Suprapubic skin (tissue), 4 donors: ENCODE measurements around the gene PPP1R11. TPM values are rescaled to one million over a fixed set of nuclear protein-coding genes. Genes with fewer than 3 reads are reported as not detected.

Experiments used
- DNase-seq, 2 donors: peaks; one replicate each; pipeline ENCODE4 v3.0.0-alpha.2; 2019; ENCODE audit warnings: low spot score in 2 of 2
- H3K27ac ChIP-seq: fragments of 200-600 bp; sonication (generic); one replicate; pipeline ENCODE4 v1.5.1; 2019
- H3K27me3 ChIP-seq: fragments of 200-600 bp; sonication (generic); one replicate; pipeline ENCODE4 v1.5.1; 2019
- H3K36me3 ChIP-seq: fragments of 200-600 bp; sonication (generic); one replicate; pipeline ENCODE4 v1.5.1; 2019
- H3K4me1 ChIP-seq: fragments of 200-600 bp; sonication (generic); one replicate; pipeline ENCODE4 v1.5.1; 2019
- H3K4me3 ChIP-seq: fragments of 200-600 bp; sonication (generic); one replicate; pipeline ENCODE4 v1.5.1; 2019; ENCODE audit warnings: mild to moderate bottlenecking
- H3K9me3 ChIP-seq: fragments of 200-600 bp; sonication (generic); one replicate; pipeline ENCODE4 v1.5.1; 2019
- EP300 ChIP-seq: sonication (generic); formaldehyde crosslinking; IDR thresholded peaks from one replicate; pipeline ENCODE4 v1.6.1; 2017; ENCODE audit warnings: antibody characterized with exemption
- POLR2A ChIP-seq, 2 donors: fragments of 450-650 bp; IDR thresholded peaks; one replicate each; pipeline ENCODE4 v1.6.1; 2017; ENCODE audit warnings: antibody characterized with exemption in 2 of 2, mild to moderate bottlenecking in 2 of 2, moderate library complexity in 2 of 2
- POLR2AphosphoS5 ChIP-seq, 3 donors: sonication (generic); formaldehyde crosslinking; IDR thresholded peaks; one replicate each; pipeline ENCODE4 v1.6.1; 2017; ENCODE audit warnings: antibody characterized with exemption in 3 of 3
- WGBS: methylation state at CpG from one replicate; pipeline ENCODE4 v1.1.5; 2018; 5-methylcytosine and 5-hydroxymethylcytosine counted together
- total RNA-seq, 4 donors: library from RNA; depleted of rRNA; stranded (reverse); fragments of >200 nt; gene quantifications; one replicate each; pipeline ENCODE4 v1.1.0, GENCODE V29; 2016
- TF ChIP-seq, protein P1 (sequence below), 2 donors: fragments of 200-600 bp in 1 of 2; fragments of 450-650 bp in 1 of 2; sonication (generic) in 1 of 2; IDR thresholded peaks; one replicate each; pipeline ENCODE4 v1.5.1; 2016 to 2019; ENCODE audit warnings: antibody characterized with exemption in 2 of 2, mild to moderate bottlenecking in 1 of 2, moderate library complexity in 1 of 2

PPP1R11 gene
- total RNA-seq, 4 donors from 2014 or later = 35.2 to 54.4 (median 44.2) TPM

GRCh38 chr6:30071081-30071818 is 4.3 kb downstream of the PPP1R11 start:
- no peak for TF ChIP-seq POLR2AphosphoS5 (IDR thresholded peaks at IDR 0.05)
- TF ChIP-seq EP300 = no peak
- TF ChIP-seq, protein P1, sequence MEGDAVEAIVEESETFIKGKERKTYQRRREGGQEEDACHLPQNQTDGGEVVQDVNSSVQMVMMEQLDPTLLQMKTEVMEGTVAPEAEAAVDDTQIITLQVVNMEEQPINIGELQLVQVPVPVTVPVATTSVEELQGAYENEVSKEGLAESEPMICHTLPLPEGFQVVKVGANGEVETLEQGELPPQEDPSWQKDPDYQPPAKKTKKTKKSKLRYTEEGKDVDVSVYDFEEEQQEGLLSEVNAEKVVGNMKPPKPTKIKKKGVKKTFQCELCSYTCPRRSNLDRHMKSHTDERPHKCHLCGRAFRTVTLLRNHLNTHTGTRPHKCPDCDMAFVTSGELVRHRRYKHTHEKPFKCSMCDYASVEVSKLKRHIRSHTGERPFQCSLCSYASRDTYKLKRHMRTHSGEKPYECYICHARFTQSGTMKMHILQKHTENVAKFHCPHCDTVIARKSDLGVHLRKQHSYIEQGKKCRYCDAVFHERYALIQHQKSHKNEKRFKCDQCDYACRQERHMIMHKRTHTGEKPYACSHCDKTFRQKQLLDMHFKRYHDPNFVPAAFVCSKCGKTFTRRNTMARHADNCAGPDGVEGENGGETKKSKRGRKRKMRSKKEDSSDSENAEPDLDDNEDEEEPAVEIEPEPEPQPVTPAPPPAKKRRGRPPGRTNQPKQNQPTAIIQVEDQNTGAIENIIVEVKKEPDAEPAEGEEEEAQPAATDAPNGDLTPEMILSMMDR (IDR thresholded peaks at IDR 0.05) = no peak
- TF ChIP-seq POLR2A (IDR thresholded peaks at IDR 0.05) = no peak
- WGBS = 58% methylated on average over 53 of the region's 68 CpGs
- Histone ChIP-seq H3K4me3 (peak overlapping the region; percentile 13), H3K36me3 (peaks cover 29% of the 10 kb centered on the region), H3K9me3 (no peaks in the 10 kb centered on the region), H3K27me3 (peaks cover 33% of the 10 kb centered on the region), H3K4me1 (peaks cover 53% of the 10 kb centered on the region), H3K27ac (no peak overlapping the region)
- DNase-seq = no peak

GRCh38 chr6:30071858-30072257 is 4.9 kb downstream of the PPP1R11 start:
- 38% methylated on average over 3 of the region's 3 CpGs for WGBS
- Histone ChIP-seq H3K36me3 (peaks cover 29% of the 10 kb centered on the region), H3K9me3 (no peaks in the 10 kb centered on the region), H3K4me1 (peaks cover 53% of the 10 kb centered on the region), H3K27me3 (peaks cover 33% of the 10 kb centered on the region), H3K27ac (no peak overlapping the region), H3K4me3 (no peak overlapping the region)
- TF ChIP-seq, protein P1 (IDR thresholded peaks at IDR 0.05) = no peak
- TF ChIP-seq EP300 = no peak
- TF ChIP-seq POLR2AphosphoS5 (IDR thresholded peaks at IDR 0.05) = no peak
- no peak for TF ChIP-seq POLR2A (IDR thresholded peaks at IDR 0.05)
- no peak for DNase-seq

DNA sequence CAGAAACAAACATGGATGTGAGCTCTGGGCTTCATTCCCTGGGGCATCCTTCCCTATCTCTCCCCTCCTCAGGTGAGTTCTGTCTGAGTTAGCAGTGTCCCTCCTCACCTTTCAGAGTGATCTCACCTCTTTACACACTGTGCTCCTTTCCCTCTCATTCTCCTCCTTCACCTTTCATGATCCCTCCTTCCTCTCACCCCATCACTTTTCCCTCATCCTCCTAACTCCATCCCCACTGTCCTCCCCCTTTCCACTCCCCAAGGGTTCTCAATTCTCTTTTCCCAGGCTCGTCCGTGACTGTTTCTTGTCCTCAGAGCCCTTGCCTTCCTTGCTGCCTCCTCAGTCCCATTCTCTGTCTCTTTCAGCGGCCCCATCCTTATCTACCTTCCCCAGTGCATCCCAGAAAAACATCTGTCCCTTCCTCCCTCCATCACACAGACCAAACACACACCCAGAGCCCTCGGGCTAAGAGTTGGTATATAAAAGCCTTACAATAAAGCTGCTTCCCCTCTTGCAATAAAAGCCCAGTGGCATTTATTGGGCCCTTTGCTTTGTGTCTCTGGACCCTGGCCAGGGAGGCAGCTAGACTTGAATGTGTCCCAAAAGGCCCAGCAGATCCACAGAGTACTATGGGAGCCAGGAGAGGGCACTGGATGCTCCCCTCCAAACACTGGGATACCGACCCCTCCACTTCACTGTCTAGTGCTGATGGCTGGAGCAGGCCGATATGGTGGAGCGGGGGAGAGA is 6.7 kb downstream of the PPP1R11 start:
- H3K9me3 ChIP-seq = no peaks in the 10 kb centered on the region
- no peak for DNase-seq
- 33% methylated on average over 7 of the region's 7 CpGs for WGBS
- no peak overlapping the region for H3K27ac ChIP-seq
- H3K4me3 ChIP-seq = peak overlapping the region; percentile 65
- peaks cover 25% of the 10 kb centered on the region for H3K36me3 ChIP-seq
- TF ChIP-seq, protein P1 (IDR thresholded peaks at IDR 0.05) = no peak
- no peak for TF ChIP-seq POLR2AphosphoS5 (IDR thresholded peaks at IDR 0.05)
- H3K27me3 ChIP-seq = peaks cover 33% of the 10 kb centered on the region
- H3K4me1 ChIP-seq = peaks cover 43% of the 10 kb centered on the region

DNA sequence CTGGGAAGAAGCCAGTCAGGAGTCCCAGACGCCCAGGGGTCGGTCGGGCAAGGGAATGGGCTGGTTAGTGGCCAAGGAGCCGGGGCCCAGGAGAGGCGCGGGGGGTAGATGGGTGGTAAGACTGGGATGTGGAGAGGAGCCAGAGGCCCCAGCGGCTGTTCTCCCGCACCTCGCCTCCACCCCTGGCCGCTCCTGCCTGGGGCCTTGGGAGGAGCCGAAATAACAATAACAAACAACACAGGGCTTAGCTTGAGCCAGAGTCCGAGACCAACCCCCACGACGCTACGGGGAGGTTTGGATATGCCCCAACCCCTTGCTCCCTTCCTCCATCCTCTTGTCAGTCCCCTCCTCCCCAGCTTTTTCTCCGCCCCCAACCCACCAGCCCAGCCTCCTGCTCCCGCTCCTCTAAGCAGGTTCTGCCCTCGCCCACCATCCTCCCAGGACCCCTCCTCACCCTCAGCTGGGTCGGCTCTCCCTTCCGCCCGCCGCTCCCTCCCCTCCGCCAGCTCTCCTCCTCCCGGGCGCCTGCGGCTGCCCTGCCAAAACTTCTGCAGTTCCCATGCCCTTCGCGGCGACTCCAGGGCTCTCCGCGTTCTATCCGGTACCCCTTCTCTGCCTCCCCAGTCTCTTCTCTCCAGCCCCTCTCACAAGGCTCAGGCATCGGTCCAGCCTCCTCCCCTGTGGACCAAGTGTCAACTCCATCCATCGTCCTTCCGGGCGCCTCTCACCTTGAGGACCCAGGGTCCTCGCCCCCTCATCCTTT is 7.5 kb downstream of the PPP1R11 start:
- TF ChIP-seq, protein P1 (IDR thresholded peaks at IDR 0.05) = no peak
- TF ChIP-seq POLR2A (IDR thresholded peaks at IDR 0.05) (no peak), EP300 (no peak), POLR2AphosphoS5 (IDR thresholded peaks at IDR 0.05) (no peak)
- 4% methylated on average over 37 of the region's 37 CpGs for WGBS
- H3K9me3 ChIP-seq = no peaks in the 10 kb centered on the region
- no peak for DNase-seq
- H3K27me3 ChIP-seq = peaks cover 33% of the 10 kb centered on the region
- H3K4me1 ChIP-seq = peaks cover 43% of the 10 kb centered on the region
- peak overlapping the region; percentile 65 for H3K4me3 ChIP-seq
- peak overlapping the region; percentile 89 for H3K27ac ChIP-seq
- peaks cover 17% of the 10 kb centered on the region for H3K36me3 ChIP-seq
